ENCODE results near the gene FBXL17. TPM values are rescaled to one million over a fixed set of nuclear protein-coding genes. Genes with fewer than 3 reads are reported as not detected.

The FBXL17 gene
- total and polyA plus RNA-seq, 9 of the 15 experiments (the other 6 are each of a cell fraction or from before 2014, with no cell fraction given): 0.32 to 5.4 (median 1.8) TPM

- H3K27me3 ChIP-seq (ENCODE audit: control insufficient read depth in 2 of 2, insufficient read depth in 2 of 2, low read length in 2 of 2): no peaks in the 10 kb centered on the region
- no peaks in the 10 kb centered on the region for H4K20me1 ChIP-seq (replicated peaks; ENCODE audit: control insufficient read depth, insufficient read depth, low read length)
- in situ Hi-C loops (cut with MboI) (no loop called here), intact Hi-C loops (cut with micrococcal nuclease) (loop anchor here (10.0 kb wide), 2 partner anchors 197 to 667 kb away; partner anchors contain the start of gene EFNA5)
- no peaks in the 10 kb centered on the region for H3K9me3 ChIP-seq (replicated peaks; ENCODE audit: control insufficient read depth, insufficient read depth, low read depth, low read length)
- no peak overlapping the region for H3K9ac ChIP-seq (ENCODE audit: insufficient read depth in 1 of 2, low read depth in 2 of 2, low read length in 2 of 2)
- DNase-seq (ENCODE audit: extremely low read depth in 1 of 4, low spot score in 3 of 4) (no peak), ATAC-seq (no peak), FAIRE-seq (no peak)
- no peaks in the 10 kb centered on the region for H3K79me2 ChIP-seq (ENCODE audit: control insufficient read depth, insufficient read depth, low read length)
- no peaks in the 10 kb centered on the region for H3K36me3 ChIP-seq (ENCODE audit: control insufficient read depth, insufficient read depth, low read length)
- H3K4me3 ChIP-seq: no peak overlapping the region
- CTCF ChIA-PET (ENCODE audit: low intra/inter-chr PET ratio): no interaction called here
- H3K4me1 ChIP-seq (replicated peaks in 1 of 2; ENCODE audit: control insufficient read depth in 2 of 2, insufficient read depth in 2 of 2, low read length in 2 of 2): no peaks in the 10 kb centered on the region
- 32% methylated on average over 1 of the region's 1 CpG for WGBS (ENCODE audit: insufficient coverage, low coverage, missing lambda C conversion rate)
- H3K9me1 ChIP-seq (ENCODE audit: control insufficient read depth, insufficient read depth, low read length): no peaks in the 10 kb centered on the region
- no peak overlapping the region for H3K27ac ChIP-seq (ENCODE audit: extremely low read depth, low read depth, low read length)
- TF ChIP-seq ZNF583 (CRISPR knock-in tag; IDR thresholded peaks at IDR 0.05) (no peak), STAT5A (IDR thresholded peaks at IDR 0.05; ENCODE audit: borderline replicate concordance, low read length) (no peak), C11orf30 (IDR thresholded peaks at IDR 0.05; ENCODE audit: low read depth) (0 out of 2 replicates have a peak, but pooled peaks have one; percentile 19)
- no TSS peak for BruUV-seq (replicated peaks)
- H2AFZ ChIP-seq (ENCODE audit: low read depth, low read length): no peak overlapping the region
- POLR2A ChIA-PET: no interaction called here
- H3K4me2 ChIP-seq (ENCODE audit: insufficient read depth, low read length): no peak overlapping the region
Measured at GRCh38 chr5:108341866-108342265, 40.0 kb downstream of the FBXL17 start.

DNA sequence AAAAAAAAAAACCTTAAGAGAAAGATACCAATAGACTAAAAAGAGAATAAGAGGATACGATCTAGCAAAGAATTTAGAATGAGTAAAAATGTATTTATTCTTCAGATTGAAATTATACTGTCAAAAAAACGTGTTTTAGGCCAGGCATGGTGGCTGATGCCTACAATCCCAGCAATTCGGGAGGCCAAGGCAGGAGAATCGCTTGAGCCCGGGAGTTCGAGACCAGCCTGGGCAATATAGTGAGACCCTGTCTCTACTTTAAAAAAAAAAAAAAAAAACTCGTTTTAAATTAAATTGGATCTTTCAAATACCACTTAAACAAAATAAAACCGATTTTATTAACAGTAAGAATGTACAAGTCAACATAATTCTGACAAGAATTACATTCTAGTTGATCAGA lies 41.8 kb downstream of the FBXL17 start:
- H3K9me3 ChIP-seq (replicated peaks; ENCODE audit: control insufficient read depth, insufficient read depth, low read depth, low read length): no peaks in the 10 kb centered on the region
- H4K20me1 ChIP-seq (replicated peaks; ENCODE audit: control insufficient read depth, insufficient read depth, low read length): no peaks in the 10 kb centered on the region
- no peaks in the 10 kb centered on the region for H3K9me1 ChIP-seq (ENCODE audit: control insufficient read depth, insufficient read depth, low read length)
- no peaks in the 10 kb centered on the region for H3K36me3 ChIP-seq (ENCODE audit: control insufficient read depth, insufficient read depth, low read length)
- ChIA-PET CTCF (ENCODE audit: low intra/inter-chr PET ratio) (no interaction called here), POLR2A (interaction anchor here (1.0 kb wide), 1 partner anchor 11 kb away, joined by 3 read pairs; no protein-coding TSS in a partner anchor)
- BruUV-seq (replicated peaks): no TSS peak
- H3K9ac ChIP-seq (ENCODE audit: insufficient read depth in 1 of 2, low read depth in 2 of 2, low read length in 2 of 2): no peak overlapping the region
- no peaks in the 10 kb centered on the region for H3K4me1 ChIP-seq (replicated peaks in 1 of 2; ENCODE audit: control insufficient read depth in 2 of 2, insufficient read depth in 2 of 2, low read length in 2 of 2)
- TF ChIP-seq, protein P1, sequence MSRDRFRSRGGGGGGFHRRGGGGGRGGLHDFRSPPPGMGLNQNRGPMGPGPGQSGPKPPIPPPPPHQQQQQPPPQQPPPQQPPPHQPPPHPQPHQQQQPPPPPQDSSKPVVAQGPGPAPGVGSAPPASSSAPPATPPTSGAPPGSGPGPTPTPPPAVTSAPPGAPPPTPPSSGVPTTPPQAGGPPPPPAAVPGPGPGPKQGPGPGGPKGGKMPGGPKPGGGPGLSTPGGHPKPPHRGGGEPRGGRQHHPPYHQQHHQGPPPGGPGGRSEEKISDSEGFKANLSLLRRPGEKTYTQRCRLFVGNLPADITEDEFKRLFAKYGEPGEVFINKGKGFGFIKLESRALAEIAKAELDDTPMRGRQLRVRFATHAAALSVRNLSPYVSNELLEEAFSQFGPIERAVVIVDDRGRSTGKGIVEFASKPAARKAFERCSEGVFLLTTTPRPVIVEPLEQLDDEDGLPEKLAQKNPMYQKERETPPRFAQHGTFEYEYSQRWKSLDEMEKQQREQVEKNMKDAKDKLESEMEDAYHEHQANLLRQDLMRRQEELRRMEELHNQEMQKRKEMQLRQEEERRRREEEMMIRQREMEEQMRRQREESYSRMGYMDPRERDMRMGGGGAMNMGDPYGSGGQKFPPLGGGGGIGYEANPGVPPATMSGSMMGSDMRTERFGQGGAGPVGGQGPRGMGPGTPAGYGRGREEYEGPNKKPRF (IDR thresholded peaks at IDR 0.05; ENCODE audit: low read depth, low read length): no peak
- TF ChIP-seq SNRNP70 (optimal IDR thresholded peaks at IDR 0.05; ENCODE audit: low read depth, low read length): no peak
- H3K27me3 ChIP-seq (ENCODE audit: control insufficient read depth in 2 of 2, insufficient read depth in 2 of 2, low read length in 2 of 2): no peaks in the 10 kb centered on the region
- intact Hi-C loops (cut with micrococcal nuclease): loop anchor here (10.0 kb wide), 2 partner anchors 195 to 665 kb away; partner anchors contain the start of gene EFNA5
- FAIRE-seq: no peak
- DNase-seq (ENCODE audit: extremely low read depth in 1 of 4, low spot score in 3 of 4): no peak
- ATAC-seq: no peak
- H2AFZ ChIP-seq (ENCODE audit: low read depth, low read length): no peak overlapping the region
- in situ Hi-C loops (cut with MboI): no loop called here
- H3K4me3 ChIP-seq: no peak overlapping the region
- no peaks in the 10 kb centered on the region for H3K79me2 ChIP-seq (ENCODE audit: control insufficient read depth, insufficient read depth, low read length)
- no peak overlapping the region for H3K27ac ChIP-seq (ENCODE audit: extremely low read depth, low read depth, low read length)
- 23% methylated on average over 6 of the region's 8 CpGs for WGBS (ENCODE audit: insufficient coverage, low coverage, missing lambda C conversion rate)
- H3K4me2 ChIP-seq (ENCODE audit: insufficient read depth, low read length): no peak overlapping the region

Data from K562 (cell line).